ENCODE measurements around the gene TSPAN19.

TSPAN19 gene

GRCh38 chr12:85000729-85001128, 35.3 kb downstream of the TSPAN19 start:
- peak in 1 of 2 experiments; percentile 9 for DNase-seq

- DNase-seq: no peak
Observed at GRCh38 chr12:84998341-84998740, 37.7 kb downstream of the TSPAN19 start.

GRCh38 chr12:84996759-84997158, 39.3 kb downstream of the TSPAN19 start:
- no peak for DNase-seq

DNA sequence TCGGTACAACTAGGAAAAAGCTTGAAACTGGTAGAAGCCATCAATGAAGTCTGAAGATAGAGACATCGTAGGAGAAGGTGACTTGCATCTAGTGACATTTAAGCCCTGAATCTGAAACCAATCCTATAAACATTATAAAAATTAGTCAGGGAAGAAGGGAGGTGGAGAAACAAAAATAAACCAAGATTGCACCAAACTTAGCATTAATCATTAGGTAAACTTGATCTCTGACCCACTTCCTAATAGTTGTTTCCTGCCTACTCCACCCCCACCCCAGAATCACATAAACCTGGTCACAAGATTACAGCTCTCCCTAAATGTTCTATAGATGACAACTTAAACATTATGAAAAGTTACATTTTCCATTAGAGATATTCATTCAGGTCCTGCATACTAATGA, 40.4 kb downstream of the TSPAN19 start:
- no peak for DNase-seq

DNA sequence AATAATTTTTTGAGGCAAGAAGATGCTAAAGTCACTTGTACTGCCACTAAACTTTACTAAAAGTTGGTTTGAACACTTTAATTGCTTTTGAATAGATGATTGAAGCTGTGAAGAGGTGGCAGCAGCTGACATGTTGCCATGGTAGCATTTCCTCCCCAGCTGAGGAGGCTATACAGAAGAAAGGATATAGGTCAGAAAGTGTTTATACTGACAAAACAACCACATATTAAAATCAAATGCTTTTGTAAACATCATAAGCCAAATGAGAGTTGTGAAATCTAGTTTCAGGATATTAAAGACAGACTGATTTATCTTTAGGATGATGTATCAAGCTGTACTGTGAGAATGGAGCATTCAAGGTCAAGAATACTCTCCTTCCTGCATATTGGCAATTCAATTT, 41.7 kb downstream of the TSPAN19 start:
- no peak for DNase-seq

DNA sequence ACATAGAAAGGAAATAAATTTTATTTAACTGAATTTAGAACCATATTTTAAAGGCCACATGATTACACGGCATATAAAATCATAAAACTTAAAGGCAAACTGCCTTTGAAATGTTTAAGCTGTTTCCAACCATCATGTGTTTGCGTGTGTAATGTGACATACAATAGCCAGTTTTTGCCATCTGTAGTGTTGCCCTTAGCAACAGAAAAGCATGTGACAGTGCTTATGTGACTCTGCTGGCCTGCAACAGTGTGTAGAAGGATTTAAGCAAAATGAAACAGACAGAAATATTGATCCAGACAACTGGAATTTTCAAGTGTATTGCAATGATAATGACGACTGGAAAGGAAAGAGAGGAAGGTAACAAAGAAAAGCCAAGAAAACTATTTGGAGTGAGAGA, 49.5 kb downstream of the TSPAN19 start:
- peak; percentile 39 to 44 for DNase-seq

GRCh38 chr12:84986117-84986516, 50.0 kb downstream of the TSPAN19 start:
- no peak for DNase-seq

DNA sequence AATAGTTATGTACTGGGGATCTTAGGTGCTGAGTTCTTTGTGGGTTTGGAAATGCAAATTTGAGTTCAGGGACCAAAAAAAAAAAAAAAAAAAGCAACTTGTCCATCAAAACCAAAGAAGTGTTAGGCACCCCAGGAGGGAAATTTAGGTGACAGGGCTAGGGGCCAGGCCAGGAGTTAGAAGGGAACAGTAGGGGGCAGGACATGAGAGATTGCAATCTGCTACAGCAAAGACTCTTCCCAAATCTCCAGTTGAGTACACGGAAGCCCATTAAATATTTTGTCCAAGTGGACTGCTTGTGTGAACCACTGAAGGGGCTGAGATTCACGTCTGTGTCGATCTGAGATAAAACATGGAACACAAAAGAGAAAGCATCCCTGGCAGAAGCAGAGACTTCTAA, 52.8 kb downstream of the TSPAN19 start:
- no peak for DNase-seq

GRCh38 chr12:84982888-84983287, 53.2 kb downstream of the TSPAN19 start:
- no peak for DNase-seq

- no peak for DNase-seq
Observed at GRCh38 chr12:84978921-84979320, 57.2 kb downstream of the TSPAN19 start.

DNA sequence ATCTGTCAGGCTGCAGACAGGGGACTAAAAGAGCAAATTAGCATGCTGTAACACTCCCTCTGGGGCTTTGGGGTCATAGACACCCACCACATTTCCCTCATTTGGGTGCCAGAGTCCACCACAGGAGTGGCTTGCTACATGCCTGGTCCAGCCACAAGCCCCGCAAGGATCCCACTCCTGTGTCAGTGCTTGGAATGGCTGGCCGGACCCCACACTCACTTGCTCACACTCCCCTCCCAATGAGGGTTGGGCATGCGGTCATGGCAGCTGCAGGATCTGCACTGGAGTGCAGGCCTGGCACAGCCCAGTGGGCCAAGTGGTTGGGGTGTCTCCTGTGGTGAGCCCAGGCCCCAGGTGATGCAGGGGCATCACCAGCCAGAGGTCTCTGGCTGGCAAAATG, 59.9 kb downstream of the TSPAN19 start:
- DNase-seq: no peak

DNA sequence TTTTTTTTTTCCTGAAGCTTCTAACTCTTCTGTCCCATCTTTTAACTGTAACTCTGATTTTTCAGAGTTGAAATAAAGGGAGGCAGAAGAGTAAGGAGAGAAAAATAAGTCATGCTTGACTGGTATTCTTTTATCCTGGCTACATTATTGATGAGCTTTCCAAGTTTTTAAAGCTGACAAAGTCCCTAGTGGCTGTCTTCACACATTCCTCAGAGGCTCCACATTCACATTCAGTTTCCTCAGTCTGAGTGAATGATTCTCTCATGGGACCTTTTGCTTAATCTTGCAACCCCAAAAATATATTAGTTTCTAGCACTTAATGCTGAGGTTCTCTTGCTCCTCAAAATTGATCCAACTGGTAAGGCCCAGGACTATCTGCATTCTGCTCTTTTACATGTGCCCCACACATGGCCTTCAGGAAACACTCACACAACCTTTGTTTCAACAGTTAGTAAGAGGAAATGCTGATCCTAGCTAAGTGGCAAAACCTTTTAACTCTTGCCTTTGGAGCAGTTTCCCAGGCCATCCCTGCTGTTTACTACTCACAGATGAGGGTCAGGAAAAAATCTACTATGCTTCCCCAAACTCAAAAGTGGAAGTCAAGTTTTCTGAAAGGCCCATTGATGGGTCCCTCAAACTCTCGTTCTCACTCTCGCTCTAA, 61.8 kb downstream of the TSPAN19 start:
- DNase-seq: no peak

- no peak for DNase-seq
Observed at GRCh38 chr12:84973026-84973425, 63.1 kb downstream of the TSPAN19 start.

GRCh38 chr12:84969226-84969625, 66.9 kb downstream of the TSPAN19 start:
- DNase-seq: no peak
